Tibial nerve (tissue), 4 donors: Measurements from ENCODE around the gene FCHSD2.

Experiments
- EP300 ChIP-seq, 2 donors: sonication (generic); formaldehyde crosslinking; IDR thresholded peaks; one replicate each; pipeline ENCODE4 v1.6.1; 2017; ENCODE audit warnings: antibody characterized with exemption in 2 of 2, mild to moderate bottlenecking in 1 of 2
- POLR2A ChIP-seq, 2 donors: fragments of 450-650 bp; IDR thresholded peaks; one replicate each; pipeline ENCODE4 v1.6.1; 2017; ENCODE audit warnings: antibody characterized with exemption in 2 of 2, mild to moderate bottlenecking in 2 of 2, moderate library complexity in 2 of 2
- TF ChIP-seq, protein P1 (sequence below), 5 experiments: fragments of 200-600 bp in 3 of 5; fragments of 450-650 bp in 2 of 5; sonication (generic) in 3 of 5; IDR thresholded peaks; one replicate each; pipeline ENCODE4 v1.5.1; 2016 to 2019; ENCODE audit warnings: antibody characterized with exemption in 5 of 5, mild to moderate bottlenecking in 3 of 5, moderate library complexity in 2 of 5

DNA sequence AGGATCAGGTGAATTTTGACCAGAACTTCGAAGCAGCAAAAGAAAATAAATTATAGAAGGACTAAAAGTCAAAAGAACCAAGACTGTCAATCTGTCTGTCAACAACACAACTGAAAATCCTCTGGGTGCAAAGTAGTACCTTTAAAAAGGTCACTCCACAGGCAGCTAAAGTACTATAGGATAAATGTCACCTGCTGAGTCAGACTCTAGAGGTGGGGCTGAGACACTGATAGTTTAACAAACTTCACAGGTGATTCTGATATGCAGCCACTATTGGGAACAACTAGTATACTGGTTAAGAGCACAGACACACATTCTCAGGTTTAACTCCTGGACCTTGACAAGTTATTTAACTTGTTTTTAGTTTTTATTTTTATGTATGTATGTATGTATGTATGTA, 107.3 kb downstream of the FCHSD2 start:
- TF ChIP-seq, protein P1, sequence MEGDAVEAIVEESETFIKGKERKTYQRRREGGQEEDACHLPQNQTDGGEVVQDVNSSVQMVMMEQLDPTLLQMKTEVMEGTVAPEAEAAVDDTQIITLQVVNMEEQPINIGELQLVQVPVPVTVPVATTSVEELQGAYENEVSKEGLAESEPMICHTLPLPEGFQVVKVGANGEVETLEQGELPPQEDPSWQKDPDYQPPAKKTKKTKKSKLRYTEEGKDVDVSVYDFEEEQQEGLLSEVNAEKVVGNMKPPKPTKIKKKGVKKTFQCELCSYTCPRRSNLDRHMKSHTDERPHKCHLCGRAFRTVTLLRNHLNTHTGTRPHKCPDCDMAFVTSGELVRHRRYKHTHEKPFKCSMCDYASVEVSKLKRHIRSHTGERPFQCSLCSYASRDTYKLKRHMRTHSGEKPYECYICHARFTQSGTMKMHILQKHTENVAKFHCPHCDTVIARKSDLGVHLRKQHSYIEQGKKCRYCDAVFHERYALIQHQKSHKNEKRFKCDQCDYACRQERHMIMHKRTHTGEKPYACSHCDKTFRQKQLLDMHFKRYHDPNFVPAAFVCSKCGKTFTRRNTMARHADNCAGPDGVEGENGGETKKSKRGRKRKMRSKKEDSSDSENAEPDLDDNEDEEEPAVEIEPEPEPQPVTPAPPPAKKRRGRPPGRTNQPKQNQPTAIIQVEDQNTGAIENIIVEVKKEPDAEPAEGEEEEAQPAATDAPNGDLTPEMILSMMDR (IDR thresholded peaks at IDR 0.05) = no peak
- TF ChIP-seq EP300 (IDR thresholded peaks at IDR 0.05) (no peak), POLR2A (IDR thresholded peaks at IDR 0.05) (no peak)
